Subcutaneous abdominal adipose tissue (tissue), 5 donors: ENCODE results near the gene SEC22A.

Experiments
- H3K27ac ChIP-seq: one replicate; pipeline ENCODE4 v1.7.0; 2013; ENCODE audit warnings: low read depth, mild to moderate bottlenecking, inconsistent platforms, low read length, moderate library complexity
- H3K27me3 ChIP-seq, 5 donors: one replicate each; pipeline ENCODE4 v1.7.0; 2013; ENCODE audit warnings: low read length in 5 of 5, inconsistent platforms in 1 of 5; ENCODE audit not compliant: control insufficient read depth in 5 of 5, insufficient read depth in 4 of 5
- H3K36me3 ChIP-seq, 5 donors: one replicate each; pipeline ENCODE4 v1.7.0; 2013; ENCODE audit warnings: low read length in 5 of 5; ENCODE audit not compliant: control insufficient read depth in 5 of 5, insufficient read depth in 5 of 5
- H3K4me1 ChIP-seq, 5 donors: one replicate each; pipeline ENCODE4 v1.7.0; 2013; ENCODE audit warnings: low read length in 5 of 5, mild to moderate bottlenecking in 3 of 5, moderate library complexity in 1 of 5; ENCODE audit not compliant: control insufficient read depth in 5 of 5, insufficient read depth in 5 of 5
- H3K4me3 ChIP-seq, 5 donors: one replicate each; pipeline ENCODE4 v1.7.0; 2013; ENCODE audit warnings: low read length in 5 of 5, low read depth in 1 of 5
- H3K9ac ChIP-seq, 5 donors: one replicate each; pipeline ENCODE4 v1.7.0; 2013; ENCODE audit warnings: low read length in 5 of 5, mild to moderate bottlenecking in 4 of 5, moderate library complexity in 3 of 5
- H3K9me3 ChIP-seq, 5 donors: one replicate each; pipeline ENCODE4 v1.7.0; 2013; ENCODE audit warnings: low read length in 5 of 5; ENCODE audit not compliant: control insufficient read depth in 5 of 5
- donor health status: healthy.
- donor health status: healthy.
- donor health status: healthy.
- donor health status: healthy.
- donor health status: healthy.

Gene SEC22A

DNA sequence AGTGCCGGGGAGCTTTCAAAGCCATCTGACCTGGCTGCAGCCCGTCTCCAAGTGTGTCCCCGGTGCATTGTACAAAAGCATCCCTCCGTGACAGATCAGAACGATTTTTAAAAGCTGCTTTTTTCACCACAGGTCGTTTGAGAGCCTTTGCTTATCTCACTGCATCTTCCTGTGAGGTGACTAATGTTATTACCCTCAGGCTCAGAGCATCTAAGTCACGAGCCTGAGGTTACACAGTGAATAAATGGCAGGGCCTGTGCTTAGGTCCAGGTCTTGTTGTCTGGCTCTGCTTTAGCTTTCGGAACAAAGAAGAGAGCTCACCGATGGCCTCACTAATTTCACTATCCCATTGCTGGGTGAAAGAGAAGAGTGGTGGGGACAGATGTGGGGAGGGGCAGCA, 83.3 kb downstream of the SEC22A start:
- no peaks in the 10 kb centered on the region for H3K4me1 ChIP-seq
- H3K9me3 ChIP-seq, result no peaks in the 10 kb centered on the region
- H3K27ac ChIP-seq, result no peak overlapping the region
- no peak overlapping the region for H3K4me3 ChIP-seq
- H3K9ac ChIP-seq, result no peak overlapping the region
- H3K27me3 ChIP-seq, result no peaks in the 10 kb centered on the region
- H3K36me3 ChIP-seq, result peaks cover 3 to 75% (median 66%) of the 10 kb centered on the region in 5 donors

DNA sequence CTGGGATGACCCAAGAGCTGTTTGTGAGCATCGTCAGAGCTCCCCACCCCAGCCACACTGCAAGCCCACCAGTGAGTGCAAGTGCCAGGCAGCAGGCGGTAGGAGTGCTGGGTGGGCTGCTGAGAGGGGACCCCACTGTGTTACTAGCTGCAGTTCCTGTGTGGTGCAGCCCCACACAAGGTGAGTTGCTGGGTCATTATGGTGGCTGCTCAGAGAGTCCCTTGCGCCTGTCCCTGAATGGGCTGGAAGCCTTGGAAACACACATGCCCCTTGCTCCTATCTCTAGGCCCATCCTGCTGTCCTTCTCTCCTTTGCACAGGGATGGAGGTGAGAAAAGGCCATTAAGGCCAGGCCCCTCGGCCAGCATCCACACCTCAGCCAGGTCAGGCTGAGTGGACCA, 83.7 kb downstream of the SEC22A start:
- no peaks in the 10 kb centered on the region for H3K9me3 ChIP-seq
- no peaks in the 10 kb centered on the region for H3K4me1 ChIP-seq
- H3K27ac ChIP-seq, result no peak overlapping the region
- no peak overlapping the region for H3K9ac ChIP-seq
- H3K4me3 ChIP-seq, result no peak overlapping the region
- peaks cover 3 to 76% (median 67%) of the 10 kb centered on the region in 5 donors for H3K36me3 ChIP-seq
- H3K27me3 ChIP-seq, result no peaks in the 10 kb centered on the region

GRCh38 chr3:123285931-123286307, 84.2 kb downstream of the SEC22A start:
- Histone ChIP-seq H3K9me3 (no peaks in the 10 kb centered on the region), H3K4me3 (no peak overlapping the region), H3K27me3 (no peaks in the 10 kb centered on the region), H3K9ac (no peak overlapping the region), H3K4me1 (no peaks in the 10 kb centered on the region), H3K27ac (no peak overlapping the region), H3K36me3 (peaks cover 0 to 79% (median 71%) of the 10 kb centered on the region in 5 donors)

DNA sequence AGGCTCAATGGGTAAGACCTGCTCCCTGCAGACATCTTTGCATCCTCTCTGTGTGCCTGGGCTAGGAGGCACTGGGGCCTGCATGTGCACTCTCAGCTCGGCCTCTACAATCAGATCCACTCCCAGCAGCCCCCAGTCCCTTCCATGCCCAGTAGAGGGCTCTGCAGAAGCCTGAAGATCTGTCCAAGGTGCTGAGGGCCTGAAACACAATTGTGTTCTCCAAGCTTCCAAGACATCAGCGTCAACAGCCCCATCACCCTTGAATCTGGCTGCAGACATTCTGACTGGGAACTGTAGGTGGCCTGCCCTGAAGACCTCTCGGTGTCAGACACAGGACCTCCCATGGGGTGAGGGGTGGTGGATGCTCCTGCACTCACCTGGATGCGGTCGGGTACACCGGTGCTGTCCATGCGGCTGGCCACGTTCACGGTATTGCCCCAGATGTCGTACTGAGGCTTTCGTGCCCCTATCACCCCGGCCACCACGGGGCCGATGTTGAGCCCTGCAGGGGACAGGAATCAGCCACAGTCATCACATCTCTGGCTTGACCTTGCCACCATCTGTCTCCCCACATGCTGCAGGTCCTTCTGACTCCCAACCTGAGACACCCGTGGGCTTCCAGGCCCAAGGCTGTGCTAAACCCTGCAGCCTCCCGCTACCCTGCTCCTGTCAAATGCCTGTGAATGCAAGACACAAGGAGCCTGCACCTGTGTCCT, 84.7 kb downstream of the SEC22A start:
- Histone ChIP-seq H3K27me3 (no peaks in the 10 kb centered on the region), H3K4me1 (no peaks in the 10 kb centered on the region), H3K4me3 (no peak overlapping the region), H3K9ac (no peak overlapping the region), H3K27ac (no peak overlapping the region), H3K9me3 (no peaks in the 10 kb centered on the region), H3K36me3 (peaks cover 0 to 79% (median 73%) of the 10 kb centered on the region in 5 donors)

- no peaks in the 10 kb centered on the region for H3K9me3 ChIP-seq
- H3K4me1 ChIP-seq, result no peaks in the 10 kb centered on the region
- no peaks in the 10 kb centered on the region for H3K27me3 ChIP-seq
- H3K9ac ChIP-seq, result no peak overlapping the region
- H3K36me3 ChIP-seq, result peaks cover 0 to 78% (median 71%) of the 10 kb centered on the region in 5 donors
- no peak overlapping the region for H3K27ac ChIP-seq
- no peak overlapping the region for H3K4me3 ChIP-seq
These were observed 85.6 kb downstream of the SEC22A start for GRCh38 chr3:123287051-123287961.

- H3K27ac ChIP-seq, result no peak overlapping the region
- no peak overlapping the region for H3K4me3 ChIP-seq
- no peaks in the 10 kb centered on the region for H3K9me3 ChIP-seq
- H3K9ac ChIP-seq, result no peak overlapping the region
- peaks cover 0 to 73% (median 67%) of the 10 kb centered on the region in 5 donors for H3K36me3 ChIP-seq
- H3K27me3 ChIP-seq, result no peaks in the 10 kb centered on the region
- H3K4me1 ChIP-seq, result no peaks in the 10 kb centered on the region
These were observed 86.2 kb downstream of the SEC22A start for GRCh38 chr3:123287962-123288302.

DNA sequence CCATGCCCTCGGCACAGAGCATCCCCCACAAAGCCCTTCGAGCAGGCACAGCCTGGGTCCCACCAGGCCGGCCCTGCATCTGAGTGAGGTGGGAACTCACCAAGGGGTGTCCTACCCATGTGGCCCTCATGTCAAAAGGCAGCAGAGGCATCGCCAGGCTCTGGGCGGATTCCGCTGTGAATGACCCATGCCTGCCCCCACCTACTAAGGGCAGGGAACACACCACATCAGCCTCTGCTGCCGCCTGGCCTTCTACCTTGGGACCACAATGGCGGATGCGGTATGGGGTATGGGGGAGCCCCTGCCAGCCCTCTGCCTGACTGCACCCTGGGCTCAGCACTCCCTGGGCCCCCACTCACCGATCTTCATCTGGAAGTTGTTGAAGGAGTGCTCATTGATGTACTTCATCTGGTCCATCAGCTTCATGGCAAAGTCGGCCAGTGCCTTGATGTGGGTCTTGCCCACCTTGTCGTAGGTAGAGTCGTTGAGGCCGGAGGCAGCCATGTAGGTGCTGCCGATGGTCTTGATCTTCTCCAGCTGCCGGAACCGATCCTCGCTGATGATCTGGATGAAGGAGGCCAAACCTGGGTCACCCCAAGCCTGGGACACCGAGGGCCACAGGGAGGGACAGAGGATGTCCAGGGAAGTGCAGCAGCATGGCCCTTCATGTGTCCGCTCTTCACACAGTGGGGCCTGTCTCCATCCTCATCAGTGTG, 87.8 kb downstream of the SEC22A start:
- Histone ChIP-seq H3K27ac (no peak overlapping the region), H3K36me3 (peaks cover 0 to 72% (median 65%) of the 10 kb centered on the region in 5 donors), H3K4me3 (no peak overlapping the region), H3K9ac (no peak overlapping the region), H3K4me1 (no peaks in the 10 kb centered on the region), H3K27me3 (no peaks in the 10 kb centered on the region), H3K9me3 (no peaks in the 10 kb centered on the region)

DNA sequence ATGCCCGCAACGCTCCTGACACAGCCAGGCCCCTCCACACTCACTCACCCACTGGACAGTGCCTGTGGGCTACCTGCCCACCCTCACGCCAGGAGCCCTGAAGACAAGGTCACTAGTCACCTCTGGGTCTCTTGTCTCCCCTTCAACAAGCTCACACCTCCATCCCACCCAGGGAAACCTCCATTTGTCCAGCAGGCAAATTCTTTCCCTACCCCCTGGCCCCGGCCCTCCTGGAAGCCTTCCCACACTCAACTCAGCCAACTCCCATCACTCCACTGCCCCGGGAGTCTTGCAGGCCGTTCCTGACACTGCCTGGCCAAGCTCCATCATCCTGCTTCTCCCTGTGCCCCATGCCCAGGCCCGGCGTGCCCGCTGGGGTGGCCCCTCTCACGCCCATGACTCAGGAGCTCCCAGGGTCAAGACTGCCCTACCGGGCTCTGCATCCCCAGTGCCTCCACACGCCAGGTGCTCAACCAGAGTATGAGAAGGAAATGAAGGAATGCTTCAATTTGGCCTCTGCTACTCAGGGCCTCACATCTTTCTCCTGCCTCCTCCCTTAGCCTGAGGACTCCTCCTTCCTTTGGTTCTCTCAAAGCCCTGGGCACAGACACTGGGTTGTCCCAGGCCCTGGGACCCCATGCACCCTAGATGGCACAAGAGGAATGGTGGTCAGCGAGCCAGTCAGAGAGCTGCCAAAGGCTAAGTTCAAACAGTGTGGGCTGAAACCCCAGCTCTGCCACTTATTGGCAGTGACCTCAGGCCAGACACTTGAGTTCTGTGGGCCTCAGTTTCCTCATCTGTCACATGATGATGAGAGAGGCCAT, 88.6 kb downstream of the SEC22A start:
- no peaks in the 10 kb centered on the region for H3K27me3 ChIP-seq
- H3K4me1 ChIP-seq, result no peaks in the 10 kb centered on the region
- H3K4me3 ChIP-seq, result no peak overlapping the region
- H3K9me3 ChIP-seq, result no peaks in the 10 kb centered on the region
- peaks cover 0 to 71% (median 59%) of the 10 kb centered on the region in 5 donors for H3K36me3 ChIP-seq
- no peak overlapping the region for H3K27ac ChIP-seq
- H3K9ac ChIP-seq, result no peak overlapping the region

DNA sequence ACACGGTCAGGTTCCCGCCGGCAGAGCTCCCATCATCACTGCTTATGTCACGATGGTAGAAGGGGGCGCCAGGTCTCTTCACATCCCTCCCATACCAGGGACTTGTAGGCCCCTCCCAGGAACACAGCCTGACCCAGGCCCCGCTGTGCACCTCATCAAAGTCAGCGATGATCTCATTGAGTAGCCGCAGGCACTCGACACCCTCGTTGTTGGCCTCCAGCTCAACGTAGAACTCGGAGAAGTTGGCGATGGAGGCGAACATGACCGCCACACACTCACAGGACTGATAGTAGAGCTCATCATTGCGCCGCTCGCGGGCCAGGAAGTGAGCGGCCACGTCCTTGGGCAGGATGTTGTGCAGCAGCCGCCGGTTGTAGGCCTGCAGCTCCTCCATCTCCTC, 89.2 kb downstream of the SEC22A start:
- no peak overlapping the region for H3K4me3 ChIP-seq
- peaks cover 0 to 71% (median 55%) of the 10 kb centered on the region in 5 donors for H3K36me3 ChIP-seq
- H3K27ac ChIP-seq, result no peak overlapping the region
- no peaks in the 10 kb centered on the region for H3K4me1 ChIP-seq
- no peaks in the 10 kb centered on the region for H3K9me3 ChIP-seq
- no peaks in the 10 kb centered on the region for H3K27me3 ChIP-seq
- no peak overlapping the region for H3K9ac ChIP-seq
